NCI-H748 (cell line): ENCODE measurements around the gene NEB.
"Not testable (repeated sequence)": the region's sequence is repeated elsewhere in the genome, so short reads cannot be mapped to it uniquely, and the experiment has no call there.

Experiments
- DNase-seq: peaks from one replicate; lab custom pipeline; 2025; ENCODE audit not compliant: unreplicated experiment; lab: John Stamatoyannopoulos, UW

The NEB gene

GRCh38 chr2:151569167-151569566 lies 165.1 kb downstream of the NEB start:
- no peak for DNase-seq

GRCh38 chr2:151568501-151568900 lies 165.8 kb downstream of the NEB start:
- DNase-seq, result no peak

GRCh38 chr2:151567006-151567405 lies 167.3 kb downstream of the NEB start:
- DNase-seq, result no peak

- DNase-seq, result no peak
These were observed 171.9 kb downstream of the NEB start for GRCh38 chr2:151562398-151562797.

GRCh38 chr2:151560289-151560688 lies 174.0 kb downstream of the NEB start:
- DNase-seq, result peak; percentile 20

GRCh38 chr2:151559431-151559830 lies 174.8 kb downstream of the NEB start:
- not testable (repeated sequence) for DNase-seq

GRCh38 chr2:151557883-151558282 lies 176.4 kb downstream of the NEB start:
- DNase-seq, result not testable (repeated sequence)

GRCh38 chr2:151556121-151556520 lies 178.2 kb downstream of the NEB start:
- DNase-seq, result no peak

GRCh38 chr2:151552287-151552686 lies 182.0 kb downstream of the NEB start:
- DNase-seq, result no peak

GRCh38 chr2:151551556-151551955 lies 182.7 kb downstream of the NEB start:
- DNase-seq, result no peak

GRCh38 chr2:151549191-151549590 lies 185.1 kb downstream of the NEB start:
- DNase-seq, result no peak

GRCh38 chr2:151544449-151544848 lies 189.8 kb downstream of the NEB start:
- no peak for DNase-seq

GRCh38 chr2:151543876-151544275 lies 190.4 kb downstream of the NEB start:
- DNase-seq, result no peak

- no peak for DNase-seq
These were observed 200.3 kb downstream of the NEB start for GRCh38 chr2:151534001-151534400.

- no peak for DNase-seq
These were observed 201.1 kb downstream of the NEB start for GRCh38 chr2:151533127-151533526.

- no peak for DNase-seq
These were observed 207.6 kb downstream of the NEB start for GRCh38 chr2:151526572-151527090.

GRCh38 chr2:151525821-151526373 lies 208.4 kb downstream of the NEB start:
- no peak for DNase-seq

- DNase-seq, result no peak
These were observed 210.4 kb downstream of the NEB start for GRCh38 chr2:151523850-151524249.

GRCh38 chr2:151522556-151522955 lies 211.7 kb downstream of the NEB start:
- no peak for DNase-seq

GRCh38 chr2:151520976-151521375 lies 213.3 kb downstream of the NEB start:
- DNase-seq, result no peak

- no peak for DNase-seq
These were observed 215.5 kb downstream of the NEB start for GRCh38 chr2:151518802-151519201.

- no peak for DNase-seq
These were observed 225.8 kb downstream of the NEB start for GRCh38 chr2:151508519-151508918.

GRCh38 chr2:151506170-151506569 lies 228.1 kb downstream of the NEB start:
- DNase-seq, result no peak
